Kidney (tissue), 14 donors: ENCODE results near the gene P2RY10. TPM values are rescaled to one million over a fixed set of nuclear protein-coding genes. Genes with fewer than 3 reads are reported as not detected.

Experiments
- DNase-seq, 5 donors: peaks; one replicate each; pipeline ENCODE4 v3.0.0-alpha.2; 2013 to 2020
- FAIRE-seq: peaks from 2 replicates; lab custom pipeline; 2012; peaks lifted over from hg19 to GRCh38; lab: Jason Lieb, UNC
- H3K27ac ChIP-seq, 2 donors: one replicate each; pipeline ENCODE4 v1.7.0; 2013; ENCODE audit warnings: low read depth in 2 of 2, low read length in 2 of 2, inconsistent platforms in 1 of 2
- H3K27me3 ChIP-seq: one replicate; pipeline ENCODE4 v1.7.1; 2013; ENCODE audit warnings: low read length, inconsistent platforms; ENCODE audit not compliant: control insufficient read depth, insufficient read depth
- H3K36me3 ChIP-seq, 3 donors: one replicate each; pipeline versions ENCODE4 v1.7.0 to v1.7.1; 2013; ENCODE audit warnings: low read length in 3 of 3, control low read depth in 1 of 3, inconsistent platforms in 1 of 3; ENCODE audit not compliant: insufficient read depth in 3 of 3, control insufficient read depth in 2 of 3
- H3K4me1 ChIP-seq, 3 donors: one replicate each; pipeline versions ENCODE4 v1.7.0 to v1.7.1; 2013; ENCODE audit warnings: low read length in 3 of 3, inconsistent platforms in 1 of 3, low read depth in 1 of 3; ENCODE audit not compliant: control insufficient read depth in 2 of 3, insufficient read depth in 2 of 3
- H3K4me3 ChIP-seq, 3 donors: one replicate each; pipeline versions ENCODE4 v1.7.0 to v1.8.1; 2013; ENCODE audit warnings: low read length in 3 of 3, control low read depth in 1 of 3, inconsistent platforms in 1 of 3
- H3K9ac ChIP-seq, 3 donors: one replicate each; pipeline versions ENCODE4 v1.7.0 to v1.7.1; 2013; ENCODE audit warnings: low read length in 3 of 3, control low read depth in 1 of 3, inconsistent platforms in 1 of 3
- H3K9me3 ChIP-seq, 3 donors: one replicate each; pipeline versions ENCODE4 v1.7.0 to v1.7.1; 2013; ENCODE audit warnings: low read length in 3 of 3, control low read depth in 1 of 3, inconsistent platforms in 1 of 3; ENCODE audit not compliant: control insufficient read depth in 2 of 3, insufficient read depth in 1 of 3
- CTCF ChIP-seq: IDR thresholded peaks from 3 replicates; pipeline ENCODE4 v1.5.1; 2012; ENCODE audit warnings: mild to moderate bottlenecking, moderate library complexity, borderline replicate concordance; ENCODE audit not compliant: insufficient read depth; ENCODE audit errors: extremely low read depth
- intact Hi-C: fragments of 100-400 bp; cut with DNase I; formaldehyde crosslinking; loops from one replicate; pipeline ENCODE4 v1.11.1; 2022
- polyA plus RNA-seq: library from polyadenylated mRNA; stranded (reverse); fragments of 350-450 nt; fragmentation: Illumina TruSeq; extraction: RNeasy Lipid Tissue Mini Kit (QIAGEN cat#74804); gene quantifications from one replicate; pipeline ENCODE4 v1.2.3, GENCODE V29; 2014; ENCODE audit warnings: low read depth, low replicate concordance; ENCODE audit not compliant: insufficient read depth
- total RNA-seq: library from RNA; stranded (reverse); fragmentation: NEBNext Ultra II Directional; extraction: Animal tissue kit (Norgen Biotek cat#: 25700); gene quantifications from one replicate; pipeline ENCODE4 v1.2.1, GENCODE V29; 2021
- donor health status: control.
- donor health status: control.
- donor health status: control.
- donor health status: control.
- donor health status: control.
- donor health status: DM: yes; HTN: yes; CAD: no.
- donor health status: Normal renal cell carcinoma (clear cell type).

Gene P2RY10
- total and polyA plus RNA-seq, 2 donors from 2014 or later = 1.9 TPM; not detected in 1

DNA sequence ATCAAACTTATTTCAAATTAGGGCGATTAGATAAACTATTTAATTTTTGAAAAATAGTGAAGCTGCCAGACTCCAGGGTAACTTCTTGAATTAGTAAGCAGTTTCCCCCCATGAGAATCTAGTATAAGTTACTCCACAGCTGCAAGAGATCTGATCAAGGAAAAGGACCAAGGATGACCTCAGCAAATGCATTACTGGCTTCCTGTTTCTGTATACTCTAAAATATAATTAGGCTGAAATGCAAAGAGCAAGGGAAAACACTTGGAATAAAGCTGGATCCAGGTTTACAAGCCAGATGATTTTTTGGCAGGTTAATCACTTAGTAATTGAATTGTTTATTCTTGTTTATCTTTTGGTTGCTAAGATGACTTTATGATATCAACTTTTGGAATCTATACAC lies 13.4 kb upstream of the P2RY10 start:
- Histone ChIP-seq H3K9me3 (no peaks in the 10 kb centered on the region), H3K27me3 (no peaks in the 10 kb centered on the region), H3K36me3 (no peaks in the 10 kb centered on the region), H3K9ac (no peak overlapping the region), H3K27ac (no peak overlapping the region), H3K4me1 (no peaks in the 10 kb centered on the region), H3K4me3 (no peak overlapping the region)
- intact Hi-C loops = no loop called here
- no peak for TF ChIP-seq CTCF
- peak; percentile 8 for FAIRE-seq
- peak in 2 of 5 donors; percentile 9 to 54 for DNase-seq

- FAIRE-seq = no peak
- Histone ChIP-seq H3K4me3 (no peak overlapping the region), H3K36me3 (no peaks in the 10 kb centered on the region), H3K4me1 (no peaks in the 10 kb centered on the region), H3K9ac (no peak overlapping the region), H3K27ac (no peak overlapping the region), H3K9me3 (no peaks in the 10 kb centered on the region), H3K27me3 (no peaks in the 10 kb centered on the region)
- intact Hi-C loops = no loop called here
- DNase-seq = no peak
- no peak for TF ChIP-seq CTCF
Measured at GRCh38 chrX:78934866-78935265, 10.3 kb upstream of the P2RY10 start.

- DNase-seq (no peak), FAIRE-seq (no peak)
- no peaks in the 10 kb centered on the region for H3K4me1 ChIP-seq
- H3K9ac ChIP-seq = no peak overlapping the region
- no peak overlapping the region for H3K4me3 ChIP-seq
- no peak overlapping the region for H3K27ac ChIP-seq
- no peaks in the 10 kb centered on the region for H3K27me3 ChIP-seq
- intact Hi-C loops = no loop called here
- H3K36me3 ChIP-seq = no peaks in the 10 kb centered on the region
- TF ChIP-seq CTCF = no peak
- no peaks in the 10 kb centered on the region for H3K9me3 ChIP-seq
Measured at GRCh38 chrX:78944351-78944750, 840 bp upstream of the P2RY10 start.
